Fibroblast of lung (primary cell): ENCODE measurements around the gene ETS1. TPM values are rescaled to one million over a fixed set of nuclear protein-coding genes. Genes with fewer than 3 reads are reported as not detected.
A peak's percentile ranks its signal among the peaks of the same experiment; 100 is the strongest.

Source experiments
- DNase-seq, 2 donors: peaks; one replicate each; pipeline versions ENCODE4 v3.0.0 to v3.0.0-alpha.2; 2010; ENCODE audit warnings: low read depth in 2 of 2
- H2AFZ ChIP-seq: 2 replicates; pipeline ENCODE4 v1.5.1; 2012; ENCODE audit warnings: low read length, control low read depth, inconsistent platforms
- H3K27ac ChIP-seq: 2 replicates; pipeline ENCODE4 v1.5.1; 2011; ENCODE audit warnings: low read length, control low read depth; ENCODE audit not compliant: insufficient read depth
- H3K27me3 ChIP-seq: 2 replicates; pipeline ENCODE4 v1.5.1; 2011; ENCODE audit warnings: mild to moderate bottlenecking, low read length; ENCODE audit not compliant: control insufficient read depth, insufficient read depth
- H3K36me3 ChIP-seq: 2 replicates; pipeline ENCODE4 v1.5.1; 2011; ENCODE audit warnings: low read length; ENCODE audit not compliant: control insufficient read depth, insufficient read depth
- H3K4me1 ChIP-seq: 2 replicates; pipeline ENCODE4 v1.5.1; 2011; ENCODE audit warnings: low read length; ENCODE audit not compliant: control insufficient read depth, insufficient read depth; ENCODE audit errors: extremely low read depth
- H3K4me2 ChIP-seq: 2 replicates; pipeline ENCODE4 v1.5.1; 2011; ENCODE audit warnings: low read length, control low read depth; ENCODE audit not compliant: insufficient read depth; ENCODE audit errors: extremely low read depth
- H3K4me3 ChIP-seq, 4 experiments: fragments of 200-600 bp in 1 of 4; sonication (generic) in 1 of 4; replicated peaks in 1 of 4; 2 replicates each; pipeline ENCODE4 v1.5.1; 2011 to 2016; ENCODE audit warnings: low read length in 4 of 4, low read depth in 3 of 4, mild to moderate bottlenecking in 3 of 4, control low read depth in 2 of 4, inconsistent platforms in 1 of 4, mixed read lengths in 1 of 4; ENCODE audit not compliant: insufficient read depth in 1 of 4; ENCODE audit errors: control extremely low read depth in 1 of 4
- H3K79me2 ChIP-seq: 2 replicates; pipeline ENCODE4 v1.5.1; 2012; ENCODE audit warnings: mild to moderate bottlenecking, low read length, inconsistent platforms; ENCODE audit not compliant: control insufficient read depth, insufficient read depth
- H3K9ac ChIP-seq: 2 replicates; pipeline ENCODE4 v1.5.1; 2011; ENCODE audit warnings: mild to moderate bottlenecking, low read length, control low read depth; ENCODE audit not compliant: insufficient read depth
- H3K9me3 ChIP-seq: 2 replicates; pipeline ENCODE4 v1.5.1; 2012; ENCODE audit warnings: low read depth, low read length; ENCODE audit not compliant: control insufficient read depth, insufficient read depth
- H4K20me1 ChIP-seq: 2 replicates; pipeline ENCODE4 v1.5.1; 2011; ENCODE audit warnings: low read length; ENCODE audit not compliant: control insufficient read depth, insufficient read depth; ENCODE audit errors: extremely low read depth
- EZH2 ChIP-seq: IDR thresholded peaks from 2 replicates; pipeline ENCODE4 v1.5.1; 2012; ENCODE audit warnings: low read length, control low read depth, mild to moderate bottlenecking; ENCODE audit errors: missing control alignments
- polyA plus RNA-seq, 2 donors: library from polyadenylated mRNA; depleted of rRNA in 1 of 2; stranded (reverse) in 1 of 2; unstranded in 1 of 2; fragments of >200 nt; gene quantifications; 2 replicates each; pipeline ENCODE4 v1.2.1, GENCODE V29; 2011 to 2012; ENCODE audit warnings: missing spikeins in 1 of 2
- total RNA-seq: library from RNA; depleted of rRNA; stranded (reverse); fragments of >200 nt; gene quantifications from 2 replicates; pipeline ENCODE4 v1.2.1, GENCODE V29; 2014
- TF ChIP-seq, protein P1 (sequence below), 2 donors: IDR thresholded peaks in 1 of 2; conservative IDR thresholded peaks in 1 of 2; 1 replicate in 1 of 2; 2 replicates in 1 of 2; pipeline ENCODE4 v1.5.1; 2011 to 2012; ENCODE audit warnings: low read length in 2 of 2, control low read depth in 1 of 2, inconsistent platforms in 1 of 2, low read depth in 1 of 2, mild to moderate bottlenecking in 1 of 2

ETS1 gene
- total and polyA plus RNA-seq, 2 donors (not counting 1 experiment from before 2014, with no cell fraction given): 51.5 to 51.7 TPM

DNA sequence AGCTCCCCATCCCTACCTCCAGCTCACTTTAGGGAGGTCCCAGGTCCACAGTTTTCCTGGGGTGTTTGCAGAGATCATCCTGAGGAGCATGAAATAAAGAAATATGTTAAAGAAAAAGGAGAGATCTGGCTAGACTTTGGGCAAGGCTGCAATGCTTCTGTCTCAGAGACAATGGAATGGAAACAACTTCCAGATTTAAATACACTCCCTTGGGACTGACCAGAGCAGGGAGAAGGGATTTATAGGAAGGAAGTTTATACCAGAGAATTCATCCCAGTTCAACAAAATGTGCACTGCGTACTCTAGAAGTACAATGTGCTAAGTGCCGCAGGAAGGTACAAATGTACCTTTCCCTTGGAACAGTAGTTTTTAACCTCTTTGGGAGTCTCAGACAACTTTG lies 40.4 kb downstream of the ETS1 start:
- TF ChIP-seq, protein P1, sequence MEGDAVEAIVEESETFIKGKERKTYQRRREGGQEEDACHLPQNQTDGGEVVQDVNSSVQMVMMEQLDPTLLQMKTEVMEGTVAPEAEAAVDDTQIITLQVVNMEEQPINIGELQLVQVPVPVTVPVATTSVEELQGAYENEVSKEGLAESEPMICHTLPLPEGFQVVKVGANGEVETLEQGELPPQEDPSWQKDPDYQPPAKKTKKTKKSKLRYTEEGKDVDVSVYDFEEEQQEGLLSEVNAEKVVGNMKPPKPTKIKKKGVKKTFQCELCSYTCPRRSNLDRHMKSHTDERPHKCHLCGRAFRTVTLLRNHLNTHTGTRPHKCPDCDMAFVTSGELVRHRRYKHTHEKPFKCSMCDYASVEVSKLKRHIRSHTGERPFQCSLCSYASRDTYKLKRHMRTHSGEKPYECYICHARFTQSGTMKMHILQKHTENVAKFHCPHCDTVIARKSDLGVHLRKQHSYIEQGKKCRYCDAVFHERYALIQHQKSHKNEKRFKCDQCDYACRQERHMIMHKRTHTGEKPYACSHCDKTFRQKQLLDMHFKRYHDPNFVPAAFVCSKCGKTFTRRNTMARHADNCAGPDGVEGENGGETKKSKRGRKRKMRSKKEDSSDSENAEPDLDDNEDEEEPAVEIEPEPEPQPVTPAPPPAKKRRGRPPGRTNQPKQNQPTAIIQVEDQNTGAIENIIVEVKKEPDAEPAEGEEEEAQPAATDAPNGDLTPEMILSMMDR (conservative IDR thresholded peaks at IDR 0.05 in 1 of 2, IDR thresholded peaks at IDR 0.05 in 1 of 2; ENCODE audit: low read depth in 1 of 2, low read length in 2 of 2): no peak
- no peak for TF ChIP-seq EZH2

DNA sequence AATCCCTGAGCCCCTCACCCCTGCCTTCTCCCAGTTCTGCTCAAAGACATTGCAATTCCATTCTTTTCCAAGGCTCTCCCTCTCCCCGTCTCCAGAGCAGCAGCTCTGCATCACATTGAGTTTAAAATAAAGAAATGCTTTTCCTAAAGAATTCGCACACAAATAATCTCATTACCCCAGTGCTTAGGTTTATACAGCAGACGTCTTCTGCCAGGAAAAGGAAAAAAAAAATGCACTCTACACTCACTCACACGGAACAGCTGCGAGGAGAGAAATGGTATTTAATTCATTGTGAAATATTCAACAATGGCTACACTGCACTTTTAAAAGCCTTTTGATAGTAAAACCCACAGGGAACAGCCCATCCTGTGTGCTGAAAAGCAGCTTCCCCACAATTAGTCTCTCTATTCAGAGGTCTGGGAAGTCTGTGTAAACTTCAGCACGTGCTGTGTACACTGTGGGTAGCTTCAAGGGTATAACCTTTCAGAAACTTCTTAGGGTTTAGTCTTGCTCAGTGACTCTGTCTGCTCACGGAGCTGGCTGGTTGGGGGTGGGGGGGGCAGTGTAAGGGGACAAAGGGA lies 42.8 kb downstream of the ETS1 start:
- no peak overlapping the region for H3K4me2 ChIP-seq
- no peak overlapping the region for H3K27ac ChIP-seq
- H4K20me1 ChIP-seq: no peaks in the 10 kb centered on the region
- no peak overlapping the region for H3K9ac ChIP-seq
- H3K27me3 ChIP-seq: no peaks in the 10 kb centered on the region
- no peaks in the 10 kb centered on the region for H3K79me2 ChIP-seq
- H2AFZ ChIP-seq: no peak overlapping the region
- H3K4me3 ChIP-seq: no peak overlapping the region
- TF ChIP-seq EZH2: no peak
- TF ChIP-seq, protein P1 (conservative IDR thresholded peaks at IDR 0.05 in 1 of 2, IDR thresholded peaks at IDR 0.05 in 1 of 2; ENCODE audit: low read depth in 1 of 2, low read length in 2 of 2): no peak
- no peaks in the 10 kb centered on the region for H3K9me3 ChIP-seq
- peak; percentile 34 to 86 for DNase-seq
- peaks cover 2% of the 10 kb centered on the region for H3K4me1 ChIP-seq
- no peaks in the 10 kb centered on the region for H3K36me3 ChIP-seq

More for the DNA sequence above, 40.4 kb downstream of the ETS1 start:
- no peak overlapping the region for H2AFZ ChIP-seq
- H3K27me3 ChIP-seq: no peaks in the 10 kb centered on the region
- H3K4me1 ChIP-seq: peaks cover 2% of the 10 kb centered on the region
- H3K27ac ChIP-seq: no peak overlapping the region
- no peaks in the 10 kb centered on the region for H4K20me1 ChIP-seq
- DNase-seq: no peak
- H3K4me2 ChIP-seq: no peak overlapping the region
- no peaks in the 10 kb centered on the region for H3K79me2 ChIP-seq
- H3K9me3 ChIP-seq: no peaks in the 10 kb centered on the region
- H3K36me3 ChIP-seq: no peaks in the 10 kb centered on the region
- H3K9ac ChIP-seq: no peak overlapping the region
- H3K4me3 ChIP-seq: no peak overlapping the region

DNA sequence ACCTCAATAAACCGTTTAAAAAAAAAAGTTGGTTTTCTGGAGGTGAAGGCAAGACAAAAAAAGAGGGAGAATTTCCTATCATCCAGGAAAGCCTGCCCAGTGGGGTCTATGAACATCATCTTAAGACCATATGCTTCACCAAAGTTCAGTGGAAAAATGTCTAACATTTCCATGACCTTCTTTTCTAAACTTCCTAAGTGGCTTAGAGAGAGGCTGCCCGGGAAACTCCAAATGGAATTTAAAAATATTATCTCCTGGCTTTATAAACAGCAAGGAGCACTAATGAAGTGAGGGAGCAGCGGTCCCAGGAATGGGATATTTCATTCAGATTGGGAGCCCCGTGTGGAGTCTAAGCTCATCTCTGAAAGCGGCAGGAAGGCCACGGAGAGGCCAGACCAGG lies 46.9 kb downstream of the ETS1 start:
- no peak for DNase-seq
- Histone ChIP-seq H3K27ac (no peak overlapping the region), H2AFZ (no peak overlapping the region), H3K9ac (no peak overlapping the region), H3K27me3 (no peaks in the 10 kb centered on the region), H4K20me1 (no peaks in the 10 kb centered on the region), H3K79me2 (no peaks in the 10 kb centered on the region), H3K36me3 (no peaks in the 10 kb centered on the region), H3K4me2 (no peak overlapping the region), H3K9me3 (no peaks in the 10 kb centered on the region), H3K4me3 (no peak overlapping the region), H3K4me1 (no peaks in the 10 kb centered on the region)
- no peak for TF ChIP-seq EZH2
- TF ChIP-seq, protein P1 (conservative IDR thresholded peaks at IDR 0.05 in 1 of 2, IDR thresholded peaks at IDR 0.05 in 1 of 2; ENCODE audit: low read depth in 1 of 2, low read length in 2 of 2): no peak
